Neural progenitor cell (in vitro differentiated cells): Measurements from ENCODE around the gene CDKL5. TPM values are rescaled to one million over a fixed set of nuclear protein-coding genes. Genes with fewer than 3 reads are reported as not detected.

ENCODE experiments used
- DNase-seq: peaks from one replicate; pipeline ENCODE4 v3.0.0-alpha.2; 2016; ENCODE audit warnings: low spot score
- H2AFZ ChIP-seq: fragments of 200-600 bp; sonication (generic); replicated peaks from 2 replicates; pipeline ENCODE4 v1.6.1; 2016; ENCODE audit warnings: antibody characterized with exemption
- H3F3A ChIP-seq: fragments of 200-600 bp; sonication (generic); 2 replicates; pipeline ENCODE4 v1.6.1; 2016; ENCODE audit warnings: antibody characterized with exemption, low read depth
- H3K27ac ChIP-seq: fragments of 200-600 bp; sonication (generic); 2 replicates; pipeline ENCODE4 v1.5.1; 2016; ENCODE audit warnings: mild to moderate bottlenecking
- H3K27me3 ChIP-seq: fragments of 200-600 bp; sonication (generic); 2 replicates; pipeline ENCODE4 v1.6.1; 2016; ENCODE audit warnings: mild to moderate bottlenecking, moderate library complexity
- H3K36me3 ChIP-seq: fragments of 200-600 bp; sonication (generic); 2 replicates; pipeline ENCODE4 v1.5.1; 2016
- H3K4me1 ChIP-seq: fragments of 200-600 bp; sonication (generic); 2 replicates; pipeline ENCODE4 v1.6.1; 2016; ENCODE audit warnings: mixed run types
- H3K4me2 ChIP-seq: fragments of 200-600 bp; sonication (generic); 2 replicates; pipeline ENCODE4 v1.6.1; 2016
- H3K4me3 ChIP-seq: fragments of 200-600 bp; sonication (generic); 2 replicates; pipeline ENCODE4 v1.5.1; 2016
- H3K79me2 ChIP-seq: fragments of 200-600 bp; sonication (generic); 2 replicates; pipeline ENCODE4 v1.6.1; 2016; ENCODE audit warnings: low read depth
- H3K9ac ChIP-seq: fragments of 200-600 bp; sonication (generic); 2 replicates; pipeline ENCODE4 v1.6.1; 2016
- H3K9me3 ChIP-seq: fragments of 200-600 bp; sonication (generic); 2 replicates; pipeline ENCODE4 v1.5.1; 2016; ENCODE audit warnings: low read depth
- H4K20me1 ChIP-seq: fragments of 200-600 bp; sonication (generic); 2 replicates; pipeline ENCODE4 v1.6.1; 2016; ENCODE audit warnings: low read depth
- H3K27ac Mint-ChIP-seq: 3 replicates; pipeline ENCODE4 v1.8.0; 2021; ENCODE audit warnings: mixed read lengths
- H3K27me3 Mint-ChIP-seq: 2 replicates; pipeline ENCODE4 v1.8.0; 2022; ENCODE audit warnings: low read depth, mild to moderate bottlenecking, inconsistent platforms, moderate library complexity, mixed read lengths; ENCODE audit not compliant: insufficient read depth
- H3K36me3 Mint-ChIP-seq: 3 replicates; pipeline ENCODE4 v1.8.0; 2021; ENCODE audit warnings: mixed read lengths
- H3K4me1 Mint-ChIP-seq: 3 replicates; pipeline ENCODE4 v1.8.0; 2021; ENCODE audit warnings: mixed read lengths
- H3K4me3 Mint-ChIP-seq: 3 replicates; pipeline ENCODE4 v1.8.0; 2021; ENCODE audit warnings: mild to moderate bottlenecking, moderate library complexity, mixed read lengths
- H3K9me3 Mint-ChIP-seq: 3 replicates; pipeline ENCODE4 v1.8.0; 2020; ENCODE audit warnings: mixed read lengths
- EZH2 ChIP-seq: fragments of 200-600 bp; sonication (generic); IDR thresholded peaks from 2 replicates; pipeline ENCODE4 v1.6.1; 2017; ENCODE audit warnings: antibody characterized with exemption, mild to moderate bottlenecking, moderate library complexity
- EZH2phosphoT487 ChIP-seq: fragments of 200-600 bp; sonication (generic); IDR thresholded peaks from 2 replicates; pipeline ENCODE4 v1.6.1; 2017; ENCODE audit warnings: antibody characterized with exemption
- total RNA-seq: library from RNA; depleted of rRNA; stranded (reverse); fragments of >200 nt; gene quantifications from 2 replicates; pipeline ENCODE4 v1.2.3, GENCODE V29; 2015; ENCODE audit warnings: low replicate concordance
- TF ChIP-seq, protein P1 (sequence below): fragments of 200-600 bp; sonication (generic); IDR thresholded peaks from 2 replicates; pipeline ENCODE4 v1.5.1; 2017; ENCODE audit warnings: antibody characterized with exemption, mild to moderate bottlenecking

Gene CDKL5
- total RNA-seq, 1 donor from 2014 or later: 8.6 TPM

DNA sequence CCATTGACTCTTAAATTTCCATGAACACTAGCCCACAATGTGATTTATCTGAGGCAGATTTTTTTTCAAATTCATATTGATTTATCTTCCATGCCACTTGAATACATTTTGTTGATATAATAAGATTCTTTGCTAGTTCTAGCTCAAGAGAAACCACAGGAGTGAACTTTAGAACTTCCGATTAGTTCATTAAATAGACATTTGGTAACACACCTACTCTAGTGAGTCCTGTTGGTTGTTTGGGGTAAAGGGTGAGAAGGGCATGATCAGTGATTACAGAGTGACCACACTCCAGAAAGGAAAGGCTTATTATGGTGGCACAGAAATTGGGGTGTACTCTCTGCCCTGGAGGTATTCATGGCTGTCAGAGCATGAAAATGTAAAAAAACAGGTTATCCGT lies 120.4 kb downstream of the CDKL5 start:
- H3K4me1 Mint-ChIP-seq: peaks cover 9% of the 10 kb centered on the region
- no peak for DNase-seq
- peaks cover 14% of the 10 kb centered on the region for H3K9me3 Mint-ChIP-seq
- TF ChIP-seq, protein P1, sequence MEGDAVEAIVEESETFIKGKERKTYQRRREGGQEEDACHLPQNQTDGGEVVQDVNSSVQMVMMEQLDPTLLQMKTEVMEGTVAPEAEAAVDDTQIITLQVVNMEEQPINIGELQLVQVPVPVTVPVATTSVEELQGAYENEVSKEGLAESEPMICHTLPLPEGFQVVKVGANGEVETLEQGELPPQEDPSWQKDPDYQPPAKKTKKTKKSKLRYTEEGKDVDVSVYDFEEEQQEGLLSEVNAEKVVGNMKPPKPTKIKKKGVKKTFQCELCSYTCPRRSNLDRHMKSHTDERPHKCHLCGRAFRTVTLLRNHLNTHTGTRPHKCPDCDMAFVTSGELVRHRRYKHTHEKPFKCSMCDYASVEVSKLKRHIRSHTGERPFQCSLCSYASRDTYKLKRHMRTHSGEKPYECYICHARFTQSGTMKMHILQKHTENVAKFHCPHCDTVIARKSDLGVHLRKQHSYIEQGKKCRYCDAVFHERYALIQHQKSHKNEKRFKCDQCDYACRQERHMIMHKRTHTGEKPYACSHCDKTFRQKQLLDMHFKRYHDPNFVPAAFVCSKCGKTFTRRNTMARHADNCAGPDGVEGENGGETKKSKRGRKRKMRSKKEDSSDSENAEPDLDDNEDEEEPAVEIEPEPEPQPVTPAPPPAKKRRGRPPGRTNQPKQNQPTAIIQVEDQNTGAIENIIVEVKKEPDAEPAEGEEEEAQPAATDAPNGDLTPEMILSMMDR: no peak
- TF ChIP-seq EZH2phosphoT487: no peak
- TF ChIP-seq EZH2: no peak
- Histone ChIP-seq H3K36me3 (no peaks in the 10 kb centered on the region), H3K9ac (no peak overlapping the region), H3K4me1 (peaks cover 9% of the 10 kb centered on the region), H3K4me2 (no peak overlapping the region), H3K27me3 (no peaks in the 10 kb centered on the region), H3K9me3 (no peaks in the 10 kb centered on the region), H3F3A (peaks cover 5% of the 10 kb centered on the region), H2AFZ (no peak overlapping the region), H3K27ac (no peak overlapping the region), H3K79me2 (no peaks in the 10 kb centered on the region), H3K4me3 (no peak overlapping the region), H4K20me1 (peaks cover 21% of the 10 kb centered on the region)
- H3K4me3 Mint-ChIP-seq: no peak overlapping the region
- peaks cover 2% of the 10 kb centered on the region for H3K27me3 Mint-ChIP-seq
- H3K27ac Mint-ChIP-seq: no peak overlapping the region
- H3K36me3 Mint-ChIP-seq: no peaks in the 10 kb centered on the region

DNA sequence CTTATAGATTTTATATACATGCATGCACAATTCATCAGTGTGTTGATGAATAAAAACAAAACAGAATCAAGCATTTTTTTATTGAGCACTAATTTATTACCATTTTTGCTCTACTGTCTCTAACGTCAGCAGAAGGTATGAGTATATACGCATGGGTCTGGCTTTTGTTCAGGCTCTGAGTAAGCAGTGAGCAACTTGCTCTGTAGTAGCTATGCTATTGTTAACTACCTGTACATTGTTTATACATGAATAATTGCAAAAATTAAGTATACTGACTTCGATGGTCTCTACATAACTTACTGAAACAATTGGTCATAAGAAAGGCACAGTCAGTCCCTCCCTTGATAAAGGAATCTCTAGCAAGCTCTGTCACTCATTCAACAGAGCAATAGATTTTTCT lies 123.6 kb downstream of the CDKL5 start:
- Mint-ChIP-seq H3K27me3 (peaks cover 2% of the 10 kb centered on the region), H3K4me3 (no peak overlapping the region), H3K4me1 (peaks cover 3% of the 10 kb centered on the region), H3K9me3 (peaks cover 7% of the 10 kb centered on the region), H3K27ac (no peak overlapping the region), H3K36me3 (no peaks in the 10 kb centered on the region)
- Histone ChIP-seq H2AFZ (no peak overlapping the region), H3F3A (no peaks in the 10 kb centered on the region), H3K79me2 (no peaks in the 10 kb centered on the region), H3K9me3 (no peaks in the 10 kb centered on the region), H3K27me3 (no peaks in the 10 kb centered on the region), H4K20me1 (no peaks in the 10 kb centered on the region), H3K36me3 (no peaks in the 10 kb centered on the region), H3K4me3 (no peak overlapping the region), H3K4me2 (no peak overlapping the region), H3K27ac (no peak overlapping the region), H3K9ac (no peak overlapping the region), H3K4me1 (no peaks in the 10 kb centered on the region)
- DNase-seq: no peak
- TF ChIP-seq EZH2phosphoT487 (no peak), EZH2 (no peak)
- TF ChIP-seq, protein P1: no peak

DNA sequence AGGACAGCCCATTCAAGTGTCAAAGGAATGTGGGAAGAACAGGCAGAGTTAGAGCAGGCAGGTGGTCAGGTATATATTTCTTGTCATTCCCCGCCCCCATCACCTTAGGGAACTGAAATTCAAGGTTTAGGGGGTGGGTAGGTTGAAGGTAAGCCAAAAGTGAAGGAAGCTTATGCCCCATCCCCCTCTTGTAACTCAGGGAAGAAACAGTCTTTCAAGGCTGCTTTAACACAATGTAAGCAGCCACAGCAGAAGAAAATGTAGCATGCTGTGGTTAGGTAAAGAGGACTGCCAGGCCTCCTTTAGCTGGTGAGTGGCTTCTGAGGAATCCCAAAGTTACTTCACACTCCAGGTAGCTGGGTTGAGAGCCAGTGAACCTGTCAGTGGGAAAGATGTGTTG lies 124.2 kb downstream of the CDKL5 start:
- Histone ChIP-seq H3K79me2 (no peaks in the 10 kb centered on the region), H2AFZ (no peak overlapping the region), H3K9ac (no peak overlapping the region), H3K27ac (no peak overlapping the region), H4K20me1 (no peaks in the 10 kb centered on the region), H3K4me1 (no peaks in the 10 kb centered on the region), H3K4me2 (no peak overlapping the region), H3K4me3 (no peak overlapping the region), H3K9me3 (no peaks in the 10 kb centered on the region), H3K27me3 (no peaks in the 10 kb centered on the region), H3K36me3 (no peaks in the 10 kb centered on the region), H3F3A (no peaks in the 10 kb centered on the region)
- peaks cover 3% of the 10 kb centered on the region for H3K4me1 Mint-ChIP-seq
- no peaks in the 10 kb centered on the region for H3K36me3 Mint-ChIP-seq
- no peak overlapping the region for H3K27ac Mint-ChIP-seq
- H3K4me3 Mint-ChIP-seq: no peak overlapping the region
- TF ChIP-seq EZH2phosphoT487 (no peak), EZH2 (no peak)
- TF ChIP-seq, protein P1: no peak
- peaks cover 2% of the 10 kb centered on the region for H3K27me3 Mint-ChIP-seq
- no peak for DNase-seq
- H3K9me3 Mint-ChIP-seq: peaks cover 3% of the 10 kb centered on the region
